T-helper 9 cell (primary cell): Measurements from ENCODE around the gene CRCP.

Experiments used
- DNase-seq: peaks from one replicate; pipeline ENCODE4 v3.0.0-alpha.2; 2020

The CRCP gene

GRCh38 chr7:66193146-66193725 lies 78.6 kb downstream of the CRCP start:
- DNase-seq: no peak

- no peak for DNase-seq
Measured at GRCh38 chr7:66198469-66198868, 83.8 kb downstream of the CRCP start.

- no peak for DNase-seq
Measured at GRCh38 chr7:66198956-66199355, 84.3 kb downstream of the CRCP start.

- no peak for DNase-seq
Measured at GRCh38 chr7:66202441-66202840, 87.8 kb downstream of the CRCP start.
